ENCODE results near the gene RWDD3.

- TF ChIP-seq CTCF (IDR thresholded peaks at IDR 0.05; ENCODE audit: low read depth, low read length, poor library complexity, severe bottlenecking) (no peak), EZH2phosphoT487 (IDR thresholded peaks at IDR 0.05; ENCODE audit: borderline replicate concordance, low read length) (no peak)
Measured at GRCh38 chr1:95195046-95195445, 39.0 kb upstream of the RWDD3 start.

Measured in DOHH2 (cell line).